NAMALWA (cell line): ENCODE measurements around the gene PRKCE.

ENCODE experiments used
- DNase-seq: peaks from one replicate; pipeline ENCODE4 v3.0.0-alpha.2; 2015; ENCODE audit warnings: low spot score

The PRKCE gene

GRCh38 chr2:46170026-46170425 is 518.6 kb downstream of the PRKCE start:
- no peak for DNase-seq

- no peak for DNase-seq
Observed at GRCh38 chr2:46170611-46171350, 519.3 kb downstream of the PRKCE start.

GRCh38 chr2:46171411-46171953 is 520.0 kb downstream of the PRKCE start:
- no peak for DNase-seq

GRCh38 chr2:46171996-46172546 is 520.6 kb downstream of the PRKCE start:
- no peak for DNase-seq

- DNase-seq, result no peak
Observed at GRCh38 chr2:46173030-46173429, 521.6 kb downstream of the PRKCE start.

- no peak for DNase-seq
Observed at GRCh38 chr2:46173636-46174250, 522.3 kb downstream of the PRKCE start.

- no peak for DNase-seq
Observed at GRCh38 chr2:46174345-46175170, 523.1 kb downstream of the PRKCE start.

- DNase-seq, result no peak
Observed at GRCh38 chr2:46175419-46175818, 523.9 kb downstream of the PRKCE start.

GRCh38 chr2:46177461-46178089 is 526.1 kb downstream of the PRKCE start:
- DNase-seq, result no peak

GRCh38 chr2:46179037-46179621 is 527.7 kb downstream of the PRKCE start:
- DNase-seq, result peak; percentile 13

- no peak for DNase-seq
Observed at GRCh38 chr2:46180189-46180588, 528.7 kb downstream of the PRKCE start.

- DNase-seq, result no peak
Observed at GRCh38 chr2:46181306-46181705, 529.8 kb downstream of the PRKCE start.

GRCh38 chr2:46181789-46182530 is 530.5 kb downstream of the PRKCE start:
- DNase-seq, result no peak

- no peak for DNase-seq
Observed at GRCh38 chr2:46183426-46183825, 532.0 kb downstream of the PRKCE start.

- DNase-seq, result no peak
Observed at GRCh38 chr2:46184794-46185583, 533.5 kb downstream of the PRKCE start.

- DNase-seq, result peak; percentile 23
Observed at GRCh38 chr2:46187112-46187618, 535.7 kb downstream of the PRKCE start.

- DNase-seq, result no peak
Observed at GRCh38 chr2:46188041-46188716, 536.7 kb downstream of the PRKCE start.

GRCh38 chr2:46193356-46193755 is 541.9 kb downstream of the PRKCE start:
- no peak for DNase-seq

GRCh38 chr2:46193855-46194254 is 542.4 kb downstream of the PRKCE start:
- DNase-seq, result no peak
